HepG2 (cell line): ENCODE measurements around the gene TLK1. TPM values are rescaled to one million over a fixed set of nuclear protein-coding genes. Genes with fewer than 3 reads are reported as not detected.

Experiments used
- FOXK2 ChIP-seq: fragments of 450-650 bp; IDR thresholded peaks from 2 replicates; pipeline ENCODE4 v1.6.1; 2016
- GATAD1 ChIP-seq: IDR thresholded peaks from 2 replicates; pipeline ENCODE4 v1.6.1; 2016; ENCODE audit warnings: missing genetic modification reagents, missing compliant biosample characterization
- HMG20B ChIP-seq: conservative IDR thresholded peaks from 2 replicates; pipeline ENCODE4 v1.6.1; 2016; ENCODE audit warnings: missing genetic modification reagents, missing compliant biosample characterization
- HNF4G ChIP-seq, 2 experiments: sonication (generic) in 1 of 2; formaldehyde crosslinking in 1 of 2; IDR thresholded peaks; 2 replicates each; pipeline versions ENCODE4 v1.4.0 to v1.6.1; 2011 to 2020; ENCODE audit warnings: borderline replicate concordance in 2 of 2, low read depth in 2 of 2, mild to moderate bottlenecking in 2 of 2, low read length in 1 of 2, missing genetic modification reagents in 1 of 2, moderate library complexity in 1 of 2
- PATZ1 ChIP-seq: sonication (generic); formaldehyde crosslinking; IDR thresholded peaks from 2 replicates; pipeline ENCODE4 v1.4.0; 2020; ENCODE audit warnings: missing genetic modification reagents
- PHF21A ChIP-seq: sonication (generic); formaldehyde crosslinking; IDR thresholded peaks from 2 replicates; pipeline ENCODE4 v1.5.0; 2020; ENCODE audit warnings: mild to moderate bottlenecking, missing genetic modification reagents
- SNAPC5 ChIP-seq: sonication (generic); formaldehyde crosslinking; IDR thresholded peaks from 2 replicates; pipeline ENCODE4 v1.8.1; 2023; ENCODE audit warnings: mild to moderate bottlenecking, missing genetic modification reagents, borderline replicate concordance
- ZFAT ChIP-seq: sonication (generic); formaldehyde crosslinking; conservative IDR thresholded peaks from 2 replicates; pipeline ENCODE4 v1.8.1; 2023; ENCODE audit warnings: missing genetic modification reagents, inconsistent platforms
- ZFP36L1 ChIP-seq: sonication (generic); formaldehyde crosslinking; IDR thresholded peaks from 2 replicates; pipeline ENCODE4 v1.8.0; 2022; ENCODE audit warnings: mild to moderate bottlenecking, missing genetic modification reagents, moderate library complexity
- ZFP90 ChIP-seq: sonication (generic); formaldehyde crosslinking; IDR thresholded peaks from 2 replicates; pipeline ENCODE4 v1.8.0; 2022; ENCODE audit warnings: missing genetic modification reagents, mild to moderate bottlenecking, inconsistent platforms, borderline replicate concordance
- ZNF18 ChIP-seq: sonication (generic); formaldehyde crosslinking; IDR thresholded peaks from 2 replicates; pipeline ENCODE4 v1.8.0; 2022; ENCODE audit warnings: mild to moderate bottlenecking, missing genetic modification reagents; ENCODE audit not compliant: insufficient replicate concordance
- ZNF431 ChIP-seq: sonication (generic); formaldehyde crosslinking; IDR thresholded peaks from 2 replicates; pipeline ENCODE4 v1.9.0; 2022; ENCODE audit warnings: missing genetic modification reagents, low read depth, mild to moderate bottlenecking, borderline replicate concordance
- ZNF468 ChIP-seq: sonication (generic); formaldehyde crosslinking; IDR thresholded peaks from 2 replicates; pipeline ENCODE4 v1.8.0; 2022; ENCODE audit warnings: mild to moderate bottlenecking, moderate library complexity, missing genetic modification reagents
- ZNF672 ChIP-seq: sonication (generic); formaldehyde crosslinking; IDR thresholded peaks from 2 replicates; pipeline ENCODE4 v1.8.1; 2022; ENCODE audit warnings: missing genetic modification reagents
- ZNF816 ChIP-seq: sonication (generic); formaldehyde crosslinking; IDR thresholded peaks from 2 replicates; pipeline ENCODE4 v1.8.0; 2022; ENCODE audit warnings: missing genetic modification reagents, mild to moderate bottlenecking, borderline replicate concordance
- polyA plus RNA-seq, 8 experiments: library from polyadenylated mRNA; depleted of rRNA in 3 of 8; stranded (reverse) in 7 of 8; unstranded in 1 of 8; fragments of >200 nt; fragmentation: Illumina TruSeq in 4 of 8; extraction: Trizol in 4 of 8; gene quantifications; 2 replicates each; pipeline versions ENCODE4 v1.2.1 to v1.2.3, GENCODE V29; 2011 to 2016; ENCODE audit warnings: low read depth in 4 of 8, missing spikeins in 1 of 8, mixed read lengths in 1 of 8; ENCODE audit not compliant: insufficient read depth in 1 of 8
- total RNA-seq, 5 experiments: library from RNA; depleted of rRNA; stranded (reverse); fragments of >200 nt; fragmentation: Illumina TruSeq; extraction: Trizol; gene quantifications; 2 replicates each; pipeline ENCODE4 v1.2.3, GENCODE V29; 2016; ENCODE audit warnings: low read depth in 1 of 5
- TF ChIP-seq, protein P1 (sequence below): sonication (generic); formaldehyde crosslinking; IDR thresholded peaks from 2 replicates; pipeline ENCODE4 v1.4.0; 2020; ENCODE audit warnings: mild to moderate bottlenecking, missing genetic modification reagents
- TF ChIP-seq, protein P2 (sequence below): sonication (generic); formaldehyde crosslinking; IDR thresholded peaks from 2 replicates; pipeline ENCODE4 v1.8.0; 2022; ENCODE audit warnings: mild to moderate bottlenecking, missing genetic modification reagents, borderline replicate concordance

The TLK1 gene
- total and polyA plus RNA-seq, 2 of the 13 experiments (the other 11 are each of a cell fraction or from before 2014, with no cell fraction given) = 16.8 to 28.7 TPM

GRCh38 chr2:171160119-171160955, at the start of gene TLK1 (continued):
- TF ChIP-seq SNAPC5 (CRISPR knock-in tag) = no peak
- TF ChIP-seq ZNF18 (CRISPR knock-in tag) = no peak
- TF ChIP-seq HNF4G (IDR thresholded peaks at IDR 0.05; ENCODE audit: borderline replicate concordance, low read depth, low read length) = peak; percentile 8; the same call in 1 of the 2 replicates
- TF ChIP-seq HNF4G (CRISPR knock-in tag; IDR thresholded peaks at IDR 0.05; ENCODE audit: borderline replicate concordance, low read depth) = no peak; the same call in 1 of the 2 replicates
- TF ChIP-seq HMG20B (CRISPR knock-in tag) = no peak
- TF ChIP-seq FOXK2 = no peak
- TF ChIP-seq, protein P1, sequence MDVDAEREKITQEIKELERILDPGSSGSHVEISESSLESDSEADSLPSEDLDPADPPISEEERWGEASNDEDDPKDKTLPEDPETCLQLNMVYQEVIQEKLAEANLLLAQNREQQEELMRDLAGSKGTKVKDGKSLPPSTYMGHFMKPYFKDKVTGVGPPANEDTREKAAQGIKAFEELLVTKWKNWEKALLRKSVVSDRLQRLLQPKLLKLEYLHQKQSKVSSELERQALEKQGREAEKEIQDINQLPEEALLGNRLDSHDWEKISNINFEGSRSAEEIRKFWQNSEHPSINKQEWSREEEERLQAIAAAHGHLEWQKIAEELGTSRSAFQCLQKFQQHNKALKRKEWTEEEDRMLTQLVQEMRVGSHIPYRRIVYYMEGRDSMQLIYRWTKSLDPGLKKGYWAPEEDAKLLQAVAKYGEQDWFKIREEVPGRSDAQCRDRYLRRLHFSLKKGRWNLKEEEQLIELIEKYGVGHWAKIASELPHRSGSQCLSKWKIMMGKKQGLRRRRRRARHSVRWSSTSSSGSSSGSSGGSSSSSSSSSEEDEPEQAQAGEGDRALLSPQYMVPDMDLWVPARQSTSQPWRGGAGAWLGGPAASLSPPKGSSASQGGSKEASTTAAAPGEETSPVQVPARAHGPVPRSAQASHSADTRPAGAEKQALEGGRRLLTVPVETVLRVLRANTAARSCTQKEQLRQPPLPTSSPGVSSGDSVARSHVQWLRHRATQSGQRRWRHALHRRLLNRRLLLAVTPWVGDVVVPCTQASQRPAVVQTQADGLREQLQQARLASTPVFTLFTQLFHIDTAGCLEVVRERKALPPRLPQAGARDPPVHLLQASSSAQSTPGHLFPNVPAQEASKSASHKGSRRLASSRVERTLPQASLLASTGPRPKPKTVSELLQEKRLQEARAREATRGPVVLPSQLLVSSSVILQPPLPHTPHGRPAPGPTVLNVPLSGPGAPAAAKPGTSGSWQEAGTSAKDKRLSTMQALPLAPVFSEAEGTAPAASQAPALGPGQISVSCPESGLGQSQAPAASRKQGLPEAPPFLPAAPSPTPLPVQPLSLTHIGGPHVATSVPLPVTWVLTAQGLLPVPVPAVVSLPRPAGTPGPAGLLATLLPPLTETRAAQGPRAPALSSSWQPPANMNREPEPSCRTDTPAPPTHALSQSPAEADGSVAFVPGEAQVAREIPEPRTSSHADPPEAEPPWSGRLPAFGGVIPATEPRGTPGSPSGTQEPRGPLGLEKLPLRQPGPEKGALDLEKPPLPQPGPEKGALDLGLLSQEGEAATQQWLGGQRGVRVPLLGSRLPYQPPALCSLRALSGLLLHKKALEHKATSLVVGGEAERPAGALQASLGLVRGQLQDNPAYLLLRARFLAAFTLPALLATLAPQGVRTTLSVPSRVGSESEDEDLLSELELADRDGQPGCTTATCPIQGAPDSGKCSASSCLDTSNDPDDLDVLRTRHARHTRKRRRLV (CRISPR knock-in tag) = no peak
- peak; percentile 45; the same call in 1 of the 2 replicates for TF ChIP-seq PATZ1 (CRISPR knock-in tag)
- TF ChIP-seq ZNF672 (CRISPR knock-in tag) = peak; percentile 56; the same call in 1 of the 2 replicates
- TF ChIP-seq ZFAT (CRISPR knock-in tag) = no peak
- TF ChIP-seq ZNF431 (CRISPR knock-in tag) = peak; percentile 70; the same call in 1 of the 2 replicates
- no peak for TF ChIP-seq PHF21A
- no peak for TF ChIP-seq GATAD1 (CRISPR knock-in tag)
- no peak for TF ChIP-seq ZNF468 (CRISPR knock-in tag)
- no peak for TF ChIP-seq ZFP36L1 (CRISPR knock-in tag)
- TF ChIP-seq ZFP90 (CRISPR knock-in tag) = 0 out of 2 replicates have a peak, but pooled peaks have one; percentile 6
- TF ChIP-seq, protein P2, sequence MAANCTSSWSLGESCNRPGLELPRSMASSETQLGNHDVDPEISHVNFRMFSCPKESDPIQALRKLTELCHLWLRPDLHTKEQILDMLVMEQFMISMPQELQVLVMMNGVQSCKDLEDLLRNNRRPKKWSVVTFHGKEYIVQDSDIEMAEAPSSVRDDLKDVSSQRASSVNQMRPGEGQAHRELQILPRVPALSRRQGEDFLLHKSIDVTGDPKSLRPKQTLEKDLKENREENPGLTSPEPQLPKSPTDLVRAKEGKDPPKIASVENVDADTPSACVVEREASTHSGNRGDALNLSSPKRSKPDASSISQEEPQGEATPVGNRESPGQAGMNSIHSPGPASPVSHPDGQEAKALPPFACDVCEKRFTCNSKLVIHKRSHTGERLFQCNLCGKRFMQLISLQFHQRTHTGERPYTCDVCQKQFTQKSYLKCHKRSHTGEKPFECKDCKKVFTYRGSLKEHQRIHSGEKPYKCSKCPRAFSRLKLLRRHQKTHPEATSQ (CRISPR knock-in tag) = peak; percentile 7; the same call in 1 of the 2 replicates
- peak; percentile 27; the same call in 1 of the 2 replicates for TF ChIP-seq ZNF816
